Stimulated activated CD8-positive, alpha-beta memory T cell treated with anti-CD3 and anti-CD28 coated beads, Interleukin-12 subunit alpha, Interleukin-12 subunit beta, amount 100 ng/mL, for 4 hours (primary cell): ENCODE results near the gene ARL15.

Source experiments
- DNase-seq: peaks from one replicate; pipeline ENCODE4 v3.0.0-alpha.2; 2020; ENCODE audit warnings: low read depth

Gene ARL15

GRCh38 chr5:54148067-54148845 is 162.1 kb downstream of the ARL15 start:
- no peak for DNase-seq

DNA sequence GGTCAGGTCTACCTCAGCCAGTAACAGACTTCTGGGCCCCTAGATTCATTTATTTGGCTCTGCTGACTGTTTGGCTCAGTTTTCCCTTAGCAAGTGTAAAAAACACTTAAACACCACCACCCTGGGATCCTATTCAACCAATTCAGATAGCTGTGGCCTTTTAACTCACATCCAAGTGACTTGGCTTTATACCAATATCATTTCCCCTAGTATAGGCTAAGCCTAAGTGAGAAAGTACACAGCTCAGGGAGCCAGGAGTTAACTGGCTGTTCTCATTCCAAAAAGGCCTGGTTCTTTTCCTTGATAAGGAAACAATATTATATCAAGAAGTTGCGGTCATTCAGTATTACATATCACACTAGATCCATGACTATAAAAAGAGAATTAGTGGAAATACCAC is 163.5 kb downstream of the ARL15 start:
- DNase-seq = no peak

GRCh38 chr5:54146390-54146789 is 164.0 kb downstream of the ARL15 start:
- no peak for DNase-seq

- DNase-seq = no peak
Observed at GRCh38 chr5:54140247-54140840, 170.0 kb downstream of the ARL15 start.

DNA sequence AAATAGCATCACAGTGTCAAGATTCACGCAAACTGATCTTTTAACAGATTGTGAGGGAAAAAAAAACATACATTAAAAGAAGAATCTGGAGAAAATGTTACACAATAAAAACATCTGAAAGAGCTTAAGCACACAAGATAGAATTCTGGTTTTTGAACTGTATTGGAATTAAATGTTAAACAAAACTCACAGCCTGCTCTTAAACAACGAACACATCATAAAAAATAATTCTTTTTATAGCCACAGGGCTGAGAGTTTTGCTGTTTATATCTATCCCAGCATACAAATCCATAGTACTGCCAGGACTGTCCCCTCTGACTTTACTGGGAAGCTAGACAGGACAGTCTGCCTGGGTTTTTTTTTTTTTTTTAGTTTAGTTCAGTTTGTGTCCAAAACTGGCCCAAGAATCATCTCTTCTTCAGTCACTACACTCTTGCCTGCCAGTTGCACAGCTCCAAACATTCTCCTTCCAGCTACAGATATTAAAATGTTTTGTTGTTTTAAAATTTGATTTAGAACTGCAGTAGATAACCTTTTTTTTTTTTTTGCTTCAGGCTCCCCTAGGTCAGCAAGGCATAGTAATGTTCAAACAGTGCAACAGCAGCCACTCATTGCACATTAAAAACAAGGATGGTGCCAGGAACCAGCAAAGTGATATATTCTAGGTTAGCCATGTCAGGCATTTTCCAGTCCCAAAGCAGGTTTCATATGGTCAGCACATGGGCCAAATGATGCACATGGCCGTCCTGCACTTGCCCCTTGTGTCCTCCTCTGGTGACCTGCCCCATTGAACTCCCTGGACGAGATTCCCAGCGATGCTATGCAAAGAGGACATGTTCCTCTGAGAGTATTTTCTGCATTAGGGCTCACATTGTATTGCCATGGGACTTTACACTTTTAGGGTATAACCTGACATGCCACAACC is 173.6 kb downstream of the ARL15 start:
- DNase-seq = no peak

- DNase-seq = no peak
Observed at GRCh38 chr5:54135042-54135441, 175.3 kb downstream of the ARL15 start.

DNA sequence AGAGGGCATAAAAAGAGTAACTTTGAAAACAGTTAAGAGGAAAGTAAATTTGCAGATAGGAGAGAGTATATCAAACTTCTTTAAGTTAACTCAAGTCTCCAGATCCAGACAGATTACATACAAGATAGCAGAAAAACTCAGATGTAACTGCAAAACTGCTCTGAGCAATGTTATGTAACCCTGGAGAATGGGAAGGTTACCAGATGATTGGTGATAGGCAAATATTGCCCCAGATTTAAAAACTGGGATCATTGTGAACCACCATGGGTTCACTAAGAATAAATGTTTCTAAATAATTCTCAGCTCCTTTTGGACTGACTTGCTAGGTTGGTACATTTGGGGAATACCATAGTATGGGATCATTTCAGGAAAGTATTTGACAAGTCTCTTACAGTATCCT is 176.5 kb downstream of the ARL15 start:
- no peak for DNase-seq

DNA sequence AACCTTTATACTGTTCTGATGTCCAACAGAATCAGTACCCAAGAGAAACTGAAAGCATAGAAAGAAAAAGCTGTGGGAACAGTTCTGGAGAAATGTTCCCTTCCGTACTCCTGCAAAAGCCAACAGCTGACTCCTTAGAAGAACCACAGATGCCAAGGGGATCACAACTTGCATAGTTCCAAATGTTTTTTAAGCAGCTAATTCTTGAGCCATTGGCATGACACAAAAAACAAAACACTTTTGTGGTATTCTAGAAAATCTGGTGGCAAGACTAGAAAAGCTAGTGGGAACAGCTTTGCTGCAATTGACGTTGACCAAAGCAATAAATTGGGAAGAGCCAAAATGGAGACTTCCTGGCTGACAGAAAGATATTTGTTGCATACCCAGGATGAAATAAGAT is 189.9 kb downstream of the ARL15 start:
- no peak for DNase-seq

GRCh38 chr5:54117957-54118356 is 192.4 kb downstream of the ARL15 start:
- no peak for DNase-seq

- no peak for DNase-seq
Observed at GRCh38 chr5:54115735-54116403, 194.5 kb downstream of the ARL15 start.

DNA sequence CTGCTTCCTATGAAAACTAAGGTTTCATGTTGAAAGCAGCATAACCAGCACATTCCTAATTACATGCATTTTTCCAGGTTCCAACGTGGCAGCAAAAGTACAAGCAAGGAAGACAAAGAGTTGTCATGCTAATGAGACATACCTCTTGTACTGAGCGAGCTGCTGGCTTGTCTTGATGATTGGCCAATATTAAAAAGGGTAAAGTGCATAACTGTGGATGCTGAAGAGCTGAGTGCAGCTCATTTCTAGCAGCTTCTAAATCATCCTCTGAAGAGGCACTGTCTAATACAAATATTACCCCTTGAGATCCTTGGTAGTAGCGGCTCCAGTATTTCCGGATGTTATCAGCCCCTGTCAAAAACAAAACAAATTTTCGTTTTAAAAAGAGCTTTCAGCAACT is 197.3 kb downstream of the ARL15 start:
- DNase-seq = no peak

DNA sequence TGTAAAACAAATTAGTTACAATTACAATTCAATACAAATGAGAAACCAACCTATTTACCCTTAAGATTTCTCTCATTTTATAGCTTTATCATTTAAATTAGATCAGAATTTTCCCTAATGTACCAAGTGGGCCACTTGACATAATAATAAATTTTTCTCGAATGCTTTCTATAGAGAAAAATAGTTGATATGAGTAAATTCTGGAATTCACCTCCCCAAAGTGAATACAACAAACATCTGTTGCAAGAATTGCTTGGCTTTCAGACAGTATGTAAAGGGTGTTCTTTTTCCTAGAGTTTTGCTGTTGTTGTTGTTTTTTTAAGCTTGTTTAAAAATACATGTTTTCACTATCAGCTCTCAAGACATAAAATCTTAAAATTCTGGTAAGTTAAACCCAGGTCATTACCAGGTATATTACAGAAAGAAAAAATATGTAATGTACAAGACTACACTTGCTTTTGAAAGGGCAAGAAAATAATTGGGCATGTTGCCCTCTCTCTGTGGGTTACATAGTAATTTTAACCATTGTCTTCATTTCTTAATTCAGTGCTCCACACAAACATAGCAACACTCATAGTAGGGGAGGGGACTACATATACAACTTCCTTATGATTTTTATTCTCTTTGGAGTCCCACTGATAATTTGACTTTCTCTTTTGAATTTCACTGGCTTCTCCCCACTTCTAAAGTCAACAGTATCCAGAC is 200.6 kb downstream of the ARL15 start:
- DNase-seq = no peak

GRCh38 chr5:54108136-54108535 is 202.2 kb downstream of the ARL15 start:
- DNase-seq = no peak

GRCh38 chr5:54103871-54104270 is 206.5 kb downstream of the ARL15 start:
- no peak for DNase-seq

GRCh38 chr5:54098267-54098666 is 212.1 kb downstream of the ARL15 start:
- no peak for DNase-seq

- no peak for DNase-seq
Observed at GRCh38 chr5:54095969-54096368, 214.4 kb downstream of the ARL15 start.

GRCh38 chr5:54094706-54095105 is 215.7 kb downstream of the ARL15 start:
- DNase-seq = no peak

- no peak for DNase-seq
Observed at GRCh38 chr5:54093861-54094260, 216.5 kb downstream of the ARL15 start.

DNA sequence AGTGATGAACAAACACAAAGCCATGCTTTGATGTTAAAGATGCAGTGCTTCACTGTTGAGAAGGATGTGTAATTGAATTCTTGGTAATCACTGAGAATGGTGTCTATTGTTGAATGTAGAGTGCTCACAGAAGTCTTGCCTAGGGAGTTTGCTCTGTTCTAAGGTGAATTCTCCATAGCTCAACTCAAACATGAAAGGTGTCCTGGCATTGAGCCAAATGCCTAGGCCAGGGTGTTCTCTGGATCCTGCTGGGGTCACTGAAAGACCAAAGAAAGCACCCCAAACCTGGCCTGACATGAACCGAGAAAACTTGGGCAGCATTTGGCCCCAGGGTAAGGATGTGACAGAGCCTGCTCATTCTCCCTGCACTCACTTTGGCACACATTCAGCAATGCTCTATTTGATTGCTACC is 217.3 kb downstream of the ARL15 start:
- DNase-seq = no peak

DNA sequence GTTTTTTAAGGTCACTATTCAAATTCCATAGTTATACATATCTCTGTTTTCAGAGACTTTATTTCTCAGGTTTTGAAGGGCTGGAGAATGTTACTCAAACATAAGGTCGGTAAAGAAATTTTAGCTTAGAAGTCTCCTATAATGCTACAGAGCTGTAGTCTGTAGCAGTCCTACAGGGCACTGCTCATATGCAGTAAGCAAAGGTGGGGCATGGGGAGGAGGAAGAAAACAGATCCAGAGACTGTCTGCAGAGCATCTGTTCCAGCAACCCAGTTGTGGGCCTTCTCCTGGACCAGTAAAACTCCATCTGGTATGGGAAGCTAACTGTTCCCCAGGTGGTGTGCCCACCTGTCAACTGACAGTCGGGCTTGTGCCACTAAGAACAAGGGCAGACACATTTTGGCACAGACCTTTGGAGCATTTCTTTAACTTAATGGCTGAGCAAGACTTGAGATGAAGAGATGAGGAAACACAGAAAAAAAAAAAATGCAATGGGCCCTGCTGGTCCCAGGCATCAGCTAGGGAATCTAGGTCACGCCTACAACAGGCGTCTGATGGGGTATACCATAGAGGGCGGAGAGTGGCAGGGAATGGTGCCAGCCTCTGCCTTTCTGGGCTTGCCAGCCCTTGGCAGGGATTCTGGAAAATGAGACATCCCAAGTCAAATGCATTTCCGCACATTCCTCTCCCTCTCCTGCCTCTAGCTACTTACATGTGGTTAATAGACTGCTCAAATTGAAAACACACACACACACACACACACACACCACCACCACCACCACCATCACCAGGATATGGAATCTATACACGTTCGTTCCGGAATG is 218.9 kb downstream of the ARL15 start:
- no peak for DNase-seq
